Spleen (tissue), 11 donors: ENCODE measurements around the gene ARL13A. TPM values are rescaled to one million over a fixed set of nuclear protein-coding genes. Genes with fewer than 3 reads are reported as not detected.

Experiments used
- DNase-seq: peaks from one replicate; pipeline ENCODE4 v3.0.0-alpha.2; 2020
- H3K27ac ChIP-seq, 8 donors: fragments of 200-600 bp; sonication (generic) in 7 of 8; 1 replicate in 4 of 8; 2 replicates in 4 of 8; pipeline versions ENCODE4 v1.5.0 to v1.8.0; 2016 to 2021; ENCODE audit warnings: inconsistent platforms in 4 of 8, mild to moderate bottlenecking in 4 of 8, moderate library complexity in 1 of 8
- H3K27me3 ChIP-seq, 7 donors: fragments of 200-600 bp; sonication (generic) in 6 of 7; replicated peaks in 1 of 7; 1 replicate in 4 of 7; 2 replicates in 3 of 7; pipeline versions ENCODE4 v1.5.0 to v1.8.0; 2016 to 2021; ENCODE audit warnings: inconsistent platforms in 3 of 7, mild to moderate bottlenecking in 1 of 7
- H3K36me3 ChIP-seq, 6 donors: fragments of 200-600 bp; sonication (generic) in 5 of 6; 1 replicate in 4 of 6; 2 replicates in 2 of 6; pipeline versions ENCODE4 v1.5.0 to v1.8.0; 2016 to 2021; ENCODE audit warnings: inconsistent platforms in 2 of 6
- H3K4me1 ChIP-seq, 6 donors: fragments of 200-600 bp; sonication (generic) in 5 of 6; 1 replicate in 3 of 6; 2 replicates in 3 of 6; pipeline versions ENCODE4 v1.5.0 to v1.8.0; 2016 to 2021; ENCODE audit warnings: inconsistent platforms in 3 of 6
- H3K4me3 ChIP-seq, 8 donors: fragments of 200-600 bp; sonication (generic) in 7 of 8; 1 replicate in 4 of 8; 2 replicates in 4 of 8; pipeline versions ENCODE4 v1.5.0 to v1.8.0; 2016 to 2021; ENCODE audit warnings: inconsistent platforms in 4 of 8, mild to moderate bottlenecking in 4 of 8, moderate library complexity in 2 of 8
- H3K9me3 ChIP-seq, 8 donors: fragments of 200-600 bp; sonication (generic) in 7 of 8; 1 replicate in 4 of 8; 2 replicates in 4 of 8; pipeline versions ENCODE4 v1.5.0 to v1.8.0; 2016 to 2021; ENCODE audit warnings: inconsistent platforms in 4 of 8
- POLR2A ChIP-seq, 3 donors: fragments of 450-650 bp; IDR thresholded peaks; one replicate each; pipeline ENCODE4 v1.5.1; 2017; ENCODE audit warnings: antibody characterized with exemption in 3 of 3, mild to moderate bottlenecking in 1 of 3
- POLR2AphosphoS5 ChIP-seq, 3 donors: sonication (generic); formaldehyde crosslinking; IDR thresholded peaks; one replicate each; pipeline ENCODE4 v1.5.1; 2017; ENCODE audit warnings: antibody characterized with exemption in 3 of 3
- WGBS, 5 donors: extraction: QIAGEN DNeasy Blood & Tissue Kit in 3 of 5; methylation state at CpG; one replicate each; pipeline versions ENCODE4 v1.1.5 to v1.1.7; 2013 to 2018; 5-methylcytosine and 5-hydroxymethylcytosine counted together
- intact Hi-C: fragments of 100-400 bp; cut with DNase I; formaldehyde crosslinking; loops from one replicate; pipeline ENCODE4 v1.15.0; 2023; ENCODE audit warnings: low total_unique reads
- polyA plus RNA-seq, 3 donors: library from polyadenylated mRNA; stranded (reverse); fragments of 200-250 nt; gene quantifications; one replicate each; pipeline ENCODE4 v1.2.1, GENCODE V29; 2013
- total RNA-seq, 7 donors: library from RNA; depleted of rRNA in 3 of 7; stranded (reverse); fragments of >200 nt in 3 of 7; fragmentation: NEBNext Ultra II Directional in 4 of 7; extraction: Animal tissue kit (Norgen Biotek cat#: 25700) in 4 of 7; gene quantifications; one replicate each; pipeline versions ENCODE4 v1.1.0 to v1.2.1, GENCODE V29; 2016 to 2021
- TF ChIP-seq, protein P1 (sequence below), 11 experiments: fragments of 200-600 bp in 7 of 11; fragments of 450-650 bp in 4 of 11; sonication (generic) in 4 of 11; IDR thresholded peaks in 8 of 11; conservative IDR thresholded peaks in 3 of 11; 1 replicate in 7 of 11; 2 replicates in 4 of 11; pipeline versions ENCODE4 v1.4.0 to v1.8.0; 2016 to 2021; ENCODE audit warnings: antibody characterized with exemption in 11 of 11, inconsistent platforms in 4 of 11, mild to moderate bottlenecking in 1 of 11
- donor health status: healthy with polysubstance abuse.
- donor health status: DM: no; HTN: no; CAD: no; lungs with moderate emphysema.
- donor health status: DM: no; HTN: no; CAD: no.
- donor health status: Bipolar disorder and iron deficiency.
- donor health status: healthy.
- donor health status: DM: no; HTN: no; CAD: no.
- donor health status: DM: yes; HTN: yes; CAD: no.

ARL13A gene
- total and polyA plus RNA-seq, 10 donors = 0.69 TPM; not detected in 9

- H3K36me3 ChIP-seq = no peaks in the 10 kb centered on the region
- intact Hi-C loops = no loop called here
- TF ChIP-seq POLR2AphosphoS5 (IDR thresholded peaks at IDR 0.05) (no peak), POLR2A (IDR thresholded peaks at IDR 0.05) (no peak)
- TF ChIP-seq, protein P1, sequence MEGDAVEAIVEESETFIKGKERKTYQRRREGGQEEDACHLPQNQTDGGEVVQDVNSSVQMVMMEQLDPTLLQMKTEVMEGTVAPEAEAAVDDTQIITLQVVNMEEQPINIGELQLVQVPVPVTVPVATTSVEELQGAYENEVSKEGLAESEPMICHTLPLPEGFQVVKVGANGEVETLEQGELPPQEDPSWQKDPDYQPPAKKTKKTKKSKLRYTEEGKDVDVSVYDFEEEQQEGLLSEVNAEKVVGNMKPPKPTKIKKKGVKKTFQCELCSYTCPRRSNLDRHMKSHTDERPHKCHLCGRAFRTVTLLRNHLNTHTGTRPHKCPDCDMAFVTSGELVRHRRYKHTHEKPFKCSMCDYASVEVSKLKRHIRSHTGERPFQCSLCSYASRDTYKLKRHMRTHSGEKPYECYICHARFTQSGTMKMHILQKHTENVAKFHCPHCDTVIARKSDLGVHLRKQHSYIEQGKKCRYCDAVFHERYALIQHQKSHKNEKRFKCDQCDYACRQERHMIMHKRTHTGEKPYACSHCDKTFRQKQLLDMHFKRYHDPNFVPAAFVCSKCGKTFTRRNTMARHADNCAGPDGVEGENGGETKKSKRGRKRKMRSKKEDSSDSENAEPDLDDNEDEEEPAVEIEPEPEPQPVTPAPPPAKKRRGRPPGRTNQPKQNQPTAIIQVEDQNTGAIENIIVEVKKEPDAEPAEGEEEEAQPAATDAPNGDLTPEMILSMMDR (IDR thresholded peaks at IDR 0.05 in 8 of 11, conservative IDR thresholded peaks at IDR 0.05 in 3 of 11) = no peak
- peaks cover 0 to 7% (median 0%) of the 10 kb centered on the region in 8 donors for H3K9me3 ChIP-seq
- no peak for DNase-seq
- H3K4me1 ChIP-seq = no peaks in the 10 kb centered on the region
- no peaks in the 10 kb centered on the region for H3K27me3 ChIP-seq
- H3K27ac ChIP-seq = no peak overlapping the region
- H3K4me3 ChIP-seq = no peak overlapping the region
These were observed 5.1 kb upstream of the ARL13A start for GRCh38 chrX:100964362-100964761.

GRCh38 chrX:100969936-100970335 lies 428 bp downstream of the ARL13A start:
- H3K36me3 ChIP-seq = no peaks in the 10 kb centered on the region
- H3K27me3 ChIP-seq = no peaks in the 10 kb centered on the region
- no peak overlapping the region for H3K4me3 ChIP-seq
- WGBS, 5 donors = 44 to 100% (median 86%) methylated on average over 1 of the region's 1 CpG
- peaks cover 0 to 9% (median 0%) of the 10 kb centered on the region in 8 donors for H3K9me3 ChIP-seq
- TF ChIP-seq POLR2AphosphoS5 (IDR thresholded peaks at IDR 0.05) (no peak), POLR2A (IDR thresholded peaks at IDR 0.05) (no peak)
- TF ChIP-seq, protein P1 (IDR thresholded peaks at IDR 0.05 in 8 of 11, conservative IDR thresholded peaks at IDR 0.05 in 3 of 11) = no peak
- no peak overlapping the region for H3K27ac ChIP-seq
- no peaks in the 10 kb centered on the region for H3K4me1 ChIP-seq
- DNase-seq = no peak
- intact Hi-C loops = no loop called here

DNA sequence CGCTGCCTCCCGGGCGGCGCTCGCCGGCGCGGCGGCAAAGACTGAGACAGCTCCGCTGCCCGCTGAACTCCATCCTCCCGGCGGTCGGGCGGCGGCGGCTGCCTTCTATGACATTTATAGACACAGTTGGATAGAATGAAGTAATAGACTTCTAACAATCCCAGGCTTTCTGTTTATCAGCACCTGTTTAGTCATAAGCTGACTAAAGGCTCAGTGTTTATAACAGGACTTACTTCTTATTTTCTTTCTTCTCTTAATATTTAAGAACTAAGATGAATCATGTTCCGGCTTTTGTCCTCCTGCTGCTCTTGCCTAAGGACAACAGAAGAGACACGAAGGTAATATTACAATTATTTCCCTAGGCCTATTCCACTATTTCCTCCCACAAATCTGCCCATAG lies 3.9 kb downstream of the ARL13A start:
- 92 to 98% (median 96%) methylated on average over 9 to 13 of the region's 19 CpGs for WGBS, 5 donors

GRCh38 chrX:100975212-100975611 lies 5.7 kb downstream of the ARL13A start:
- Histone ChIP-seq H3K4me3 (no peak overlapping the region), H3K27ac (no peak overlapping the region), H3K9me3 (peaks cover 0 to 9% (median 0%) of the 10 kb centered on the region in 8 donors), H3K4me1 (no peaks in the 10 kb centered on the region), H3K36me3 (no peaks in the 10 kb centered on the region), H3K27me3 (no peaks in the 10 kb centered on the region)
- intact Hi-C loops = no loop called here
- WGBS, 5 donors = 92 to 97% (median 94%) methylated on average over 3 of the region's 3 CpGs
- TF ChIP-seq POLR2AphosphoS5 (IDR thresholded peaks at IDR 0.05) = no peak
- TF ChIP-seq, protein P1 (IDR thresholded peaks at IDR 0.05 in 8 of 11, conservative IDR thresholded peaks at IDR 0.05 in 3 of 11) = no peak
- no peak for TF ChIP-seq POLR2A (IDR thresholded peaks at IDR 0.05)
- no peak for DNase-seq

More for the DNA sequence above, 3.9 kb downstream of the ARL13A start:
- no peak for TF ChIP-seq POLR2A (IDR thresholded peaks at IDR 0.05)
- TF ChIP-seq POLR2AphosphoS5 (IDR thresholded peaks at IDR 0.05) = no peak
- TF ChIP-seq, protein P1 (IDR thresholded peaks at IDR 0.05 in 8 of 11, conservative IDR thresholded peaks at IDR 0.05 in 3 of 11) = no peak
- Histone ChIP-seq H3K27me3 (no peaks in the 10 kb centered on the region), H3K4me3 (no peak overlapping the region), H3K27ac (no peak overlapping the region), H3K36me3 (no peaks in the 10 kb centered on the region), H3K4me1 (no peaks in the 10 kb centered on the region), H3K9me3 (peaks cover 0 to 9% (median 0%) of the 10 kb centered on the region in 8 donors)
- DNase-seq = no peak
- intact Hi-C loops = no loop called here
